Measurements from ENCODE around the gene TXNDC5. TPM values are rescaled to one million over a fixed set of nuclear protein-coding genes. Genes with fewer than 3 reads are reported as not detected.

TXNDC5 gene
- total RNA-seq, 1 donor from 2014 or later, result 94.9 TPM

GRCh38 chr6:7954477-7955200 lies 44.1 kb upstream of the TXNDC5 start:
- H3K9me3 Mint-ChIP-seq, result no peaks in the 10 kb centered on the region
- DNase-seq (ENCODE audit: extremely low spot score, unreplicated experiment), result no peak
- no peak overlapping the region for H3K27ac Mint-ChIP-seq
- H3K36me3 Mint-ChIP-seq, result no peaks in the 10 kb centered on the region
- H3K4me1 Mint-ChIP-seq (ENCODE audit: unreplicated experiment), result no peaks in the 10 kb centered on the region
- H3K4me3 Mint-ChIP-seq, result no peak overlapping the region
- no peaks in the 10 kb centered on the region for H3K27me3 Mint-ChIP-seq
- no peak for TF ChIP-seq CTCF (conservative IDR thresholded peaks at IDR 0.05)

- no peaks in the 10 kb centered on the region for H3K36me3 Mint-ChIP-seq
- no peak overlapping the region for H3K27ac Mint-ChIP-seq
- no peak overlapping the region for H3K4me3 Mint-ChIP-seq
- DNase-seq (ENCODE audit: extremely low spot score, unreplicated experiment), result no peak
- no peak for TF ChIP-seq CTCF (conservative IDR thresholded peaks at IDR 0.05)
- H3K27me3 Mint-ChIP-seq, result no peaks in the 10 kb centered on the region
- H3K9me3 Mint-ChIP-seq, result no peaks in the 10 kb centered on the region
- H3K4me1 Mint-ChIP-seq (ENCODE audit: unreplicated experiment), result no peaks in the 10 kb centered on the region
Observed at GRCh38 chr6:7953753-7954152, 43.2 kb upstream of the TXNDC5 start.

- no peaks in the 10 kb centered on the region for H3K36me3 Mint-ChIP-seq
- no peaks in the 10 kb centered on the region for H3K9me3 Mint-ChIP-seq
- H3K27me3 Mint-ChIP-seq, result peaks cover 2% of the 10 kb centered on the region
- TF ChIP-seq CTCF (conservative IDR thresholded peaks at IDR 0.05), result no peak
- DNase-seq (ENCODE audit: extremely low spot score, unreplicated experiment), result no peak
- no peak overlapping the region for H3K4me3 Mint-ChIP-seq
- no peaks in the 10 kb centered on the region for H3K4me1 Mint-ChIP-seq (ENCODE audit: unreplicated experiment)
- H3K27ac Mint-ChIP-seq, result no peak overlapping the region
Observed at GRCh38 chr6:7939864-7940228, 29.3 kb upstream of the TXNDC5 start.

GRCh38 chr6:7939184-7939863 lies 28.7 kb upstream of the TXNDC5 start:
- peaks cover 2% of the 10 kb centered on the region for H3K27me3 Mint-ChIP-seq
- H3K4me3 Mint-ChIP-seq, result no peak overlapping the region
- H3K9me3 Mint-ChIP-seq, result no peaks in the 10 kb centered on the region
- DNase-seq (ENCODE audit: extremely low spot score, unreplicated experiment), result no peak
- no peak overlapping the region for H3K27ac Mint-ChIP-seq
- no peaks in the 10 kb centered on the region for H3K4me1 Mint-ChIP-seq (ENCODE audit: unreplicated experiment)
- no peak for TF ChIP-seq CTCF (conservative IDR thresholded peaks at IDR 0.05)
- no peaks in the 10 kb centered on the region for H3K36me3 Mint-ChIP-seq

GRCh38 chr6:7938562-7939183 lies 28.1 kb upstream of the TXNDC5 start:
- no peak for TF ChIP-seq CTCF (conservative IDR thresholded peaks at IDR 0.05)
- H3K4me1 Mint-ChIP-seq (ENCODE audit: unreplicated experiment), result no peaks in the 10 kb centered on the region
- DNase-seq (ENCODE audit: extremely low spot score, unreplicated experiment), result no peak
- H3K27me3 Mint-ChIP-seq, result peaks cover 2% of the 10 kb centered on the region
- no peak overlapping the region for H3K27ac Mint-ChIP-seq
- H3K36me3 Mint-ChIP-seq, result no peaks in the 10 kb centered on the region
- no peak overlapping the region for H3K4me3 Mint-ChIP-seq
- no peaks in the 10 kb centered on the region for H3K9me3 Mint-ChIP-seq
